ENCODE measurements around the gene PNPLA3. TPM values are rescaled to one million over a fixed set of nuclear protein-coding genes. Genes with fewer than 3 reads are reported as not detected.

PNPLA3 gene
- total and polyA plus RNA-seq, 9 of the 15 experiments (the other 6 are each of a cell fraction or from before 2014, with no cell fraction given) = 0.20 to 0.48 (median 0.38) TPM; not detected in 6

DNA sequence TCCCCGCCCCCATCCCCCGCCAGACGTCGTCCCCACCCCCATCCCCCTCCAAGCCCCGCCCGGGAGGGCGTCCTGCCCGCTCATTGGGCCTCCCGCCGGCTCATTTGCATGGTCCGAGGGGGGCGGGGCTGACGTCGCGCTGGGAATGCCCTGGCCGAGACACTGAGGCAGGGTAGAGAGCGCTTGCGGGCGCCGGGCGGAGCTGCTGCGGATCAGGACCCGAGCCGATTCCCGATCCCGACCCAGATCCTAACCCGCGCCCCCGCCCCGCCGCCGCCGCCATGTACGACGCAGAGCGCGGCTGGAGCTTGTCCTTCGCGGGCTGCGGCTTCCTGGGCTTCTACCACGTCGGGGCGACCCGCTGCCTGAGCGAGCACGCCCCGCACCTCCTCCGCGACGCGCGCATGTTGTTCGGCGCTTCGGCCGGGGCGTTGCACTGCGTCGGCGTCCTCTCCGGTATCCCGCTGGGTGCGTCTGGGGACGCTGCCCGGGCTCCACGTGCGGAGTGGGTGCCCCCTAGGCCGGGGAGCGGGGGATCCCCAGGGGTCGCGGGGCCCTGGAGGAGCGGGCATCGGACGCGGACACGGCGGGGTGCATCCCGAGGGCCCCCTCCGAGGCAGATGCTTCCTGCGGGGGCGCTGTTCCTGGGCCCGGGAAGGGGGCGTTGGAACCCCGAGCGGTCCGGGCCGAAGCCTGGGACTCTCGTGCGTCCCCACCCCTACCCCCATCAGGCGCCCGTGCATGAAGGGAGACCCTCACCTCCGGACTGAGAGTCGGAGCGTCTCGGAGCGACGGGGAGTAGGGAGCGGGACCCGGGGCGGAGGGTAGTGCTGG, at the start of gene PNPLA3 (continued):
- TF ChIP-seq MXI1 (IDR thresholded peaks at IDR 0.05; ENCODE audit: low read depth, low read length) (no peak), POLR3A (IDR thresholded peaks at IDR 0.05; ENCODE audit: borderline replicate concordance, extremely low read depth, insufficient read depth, insufficient read length) (no peak), ATF7 (IDR thresholded peaks at IDR 0.05) (no peak), GABPB1 (CRISPR knock-in tag; IDR thresholded peaks at IDR 0.05) (peak; percentile 38; the same call in 1 of the 2 replicates), ELF1 (tag; IDR thresholded peaks at IDR 0.05) (no peak), ZNF121 (CRISPR knock-in tag; conservative IDR thresholded peaks at IDR 0.05) (no peak), PHB (CRISPR knock-in tag; IDR thresholded peaks at IDR 0.05) (no peak), FOXJ2 (tag; IDR thresholded peaks at IDR 0.05) (no peak), TRIM24 (IDR thresholded peaks at IDR 0.05) (peak in 1 of 2 experiments; percentile 45; a peak in 2 of 4 replicates), CHCHD3 (CRISPR knock-in tag; IDR thresholded peaks at IDR 0.05) (no peak), CREB1 (IDR thresholded peaks at IDR 0.05) (0 out of 2 replicates have a peak, but pooled peaks have one; percentile 16), CREB1 (CRISPR knock-in tag; IDR thresholded peaks at IDR 0.05) (peak; percentile 33; the same call in 1 of the 2 replicates), LCOR (CRISPR knock-in tag; IDR thresholded peaks at IDR 0.05) (no peak), POLR2G (IDR thresholded peaks at IDR 0.05; ENCODE audit: low read depth, low read length) (peak; percentile 65), NFXL1 (CRISPR knock-in tag; IDR thresholded peaks at IDR 0.05) (no peak), CXXC5 (CRISPR knock-in tag; IDR thresholded peaks at IDR 0.05) (peak; percentile 55), SRSF9 (IDR thresholded peaks at IDR 0.05; ENCODE audit: borderline replicate concordance, low read depth, low read length) (no peak), MCM7 (IDR thresholded peaks at IDR 0.05) (no peak)
- TF ChIP-seq, protein P1, sequence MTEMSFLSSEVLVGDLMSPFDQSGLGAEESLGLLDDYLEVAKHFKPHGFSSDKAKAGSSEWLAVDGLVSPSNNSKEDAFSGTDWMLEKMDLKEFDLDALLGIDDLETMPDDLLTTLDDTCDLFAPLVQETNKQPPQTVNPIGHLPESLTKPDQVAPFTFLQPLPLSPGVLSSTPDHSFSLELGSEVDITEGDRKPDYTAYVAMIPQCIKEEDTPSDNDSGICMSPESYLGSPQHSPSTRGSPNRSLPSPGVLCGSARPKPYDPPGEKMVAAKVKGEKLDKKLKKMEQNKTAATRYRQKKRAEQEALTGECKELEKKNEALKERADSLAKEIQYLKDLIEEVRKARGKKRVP (CRISPR knock-in tag; IDR thresholded peaks at IDR 0.05) = no peak
- TF ChIP-seq, protein P2, sequence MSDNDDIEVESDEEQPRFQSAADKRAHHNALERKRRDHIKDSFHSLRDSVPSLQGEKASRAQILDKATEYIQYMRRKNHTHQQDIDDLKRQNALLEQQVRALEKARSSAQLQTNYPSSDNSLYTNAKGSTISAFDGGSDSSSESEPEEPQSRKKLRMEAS (CRISPR knock-in tag; IDR thresholded peaks at IDR 0.05) = peak; percentile 62; the same call in 1 of the 2 replicates
- TF ChIP-seq, protein P3, sequence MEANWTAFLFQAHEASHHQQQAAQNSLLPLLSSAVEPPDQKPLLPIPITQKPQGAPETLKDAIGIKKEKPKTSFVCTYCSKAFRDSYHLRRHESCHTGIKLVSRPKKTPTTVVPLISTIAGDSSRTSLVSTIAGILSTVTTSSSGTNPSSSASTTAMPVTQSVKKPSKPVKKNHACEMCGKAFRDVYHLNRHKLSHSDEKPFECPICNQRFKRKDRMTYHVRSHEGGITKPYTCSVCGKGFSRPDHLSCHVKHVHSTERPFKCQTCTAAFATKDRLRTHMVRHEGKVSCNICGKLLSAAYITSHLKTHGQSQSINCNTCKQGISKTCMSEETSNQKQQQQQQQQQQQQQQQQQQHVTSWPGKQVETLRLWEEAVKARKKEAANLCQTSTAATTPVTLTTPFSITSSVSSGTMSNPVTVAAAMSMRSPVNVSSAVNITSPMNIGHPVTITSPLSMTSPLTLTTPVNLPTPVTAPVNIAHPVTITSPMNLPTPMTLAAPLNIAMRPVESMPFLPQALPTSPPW (CRISPR knock-in tag; IDR thresholded peaks at IDR 0.05) = peak; percentile 88
- TF ChIP-seq, protein P4, sequence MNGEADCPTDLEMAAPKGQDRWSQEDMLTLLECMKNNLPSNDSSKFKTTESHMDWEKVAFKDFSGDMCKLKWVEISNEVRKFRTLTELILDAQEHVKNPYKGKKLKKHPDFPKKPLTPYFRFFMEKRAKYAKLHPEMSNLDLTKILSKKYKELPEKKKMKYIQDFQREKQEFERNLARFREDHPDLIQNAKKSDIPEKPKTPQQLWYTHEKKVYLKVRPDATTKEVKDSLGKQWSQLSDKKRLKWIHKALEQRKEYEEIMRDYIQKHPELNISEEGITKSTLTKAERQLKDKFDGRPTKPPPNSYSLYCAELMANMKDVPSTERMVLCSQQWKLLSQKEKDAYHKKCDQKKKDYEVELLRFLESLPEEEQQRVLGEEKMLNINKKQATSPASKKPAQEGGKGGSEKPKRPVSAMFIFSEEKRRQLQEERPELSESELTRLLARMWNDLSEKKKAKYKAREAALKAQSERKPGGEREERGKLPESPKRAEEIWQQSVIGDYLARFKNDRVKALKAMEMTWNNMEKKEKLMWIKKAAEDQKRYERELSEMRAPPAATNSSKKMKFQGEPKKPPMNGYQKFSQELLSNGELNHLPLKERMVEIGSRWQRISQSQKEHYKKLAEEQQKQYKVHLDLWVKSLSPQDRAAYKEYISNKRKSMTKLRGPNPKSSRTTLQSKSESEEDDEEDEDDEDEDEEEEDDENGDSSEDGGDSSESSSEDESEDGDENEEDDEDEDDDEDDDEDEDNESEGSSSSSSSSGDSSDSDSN (IDR thresholded peaks at IDR 0.05; ENCODE audit: borderline replicate concordance in 1 of 2, low read depth in 2 of 2, low read length in 2 of 2) = peak in 1 of 2 experiments; percentile 73; a peak in 1 of 4 replicates

Measured in K562 (cell line).